PFSK-1 (cell line): ENCODE measurements around the gene SLC4A3.
A peak's percentile ranks its signal among the peaks of the same experiment; 100 is the strongest.

Source experiments
- FOXP2 ChIP-seq: optimal IDR thresholded peaks from 2 replicates; pipeline ENCODE3; 2011; ENCODE audit warnings: borderline replicate concordance, control low read depth, inconsistent platforms; ENCODE audit not compliant: insufficient read depth; ENCODE audit errors: extremely low read length, extremely low read depth
- POLR2AphosphoS5 ChIP-seq: IDR thresholded peaks from 2 replicates; pipeline ENCODE4 v1.6.1; 2012; ENCODE audit warnings: low read depth, mild to moderate bottlenecking, control low read depth, low read length, moderate library complexity
- REST ChIP-seq, 2 experiments: IDR thresholded peaks; 2 replicates each; pipeline versions ENCODE4 v1.6.1 to v1.8.0; 2011 to 2012; ENCODE audit warnings: low read depth in 2 of 2, low read length in 2 of 2, control low read depth in 1 of 2, inconsistent platforms in 1 of 2, mild to moderate bottlenecking in 1 of 2, moderate library complexity in 1 of 2; ENCODE audit not compliant: insufficient read depth in 1 of 2
- SIN3A ChIP-seq: IDR thresholded peaks from 2 replicates; pipeline ENCODE4 v1.6.1; 2012; ENCODE audit warnings: mild to moderate bottlenecking, low read length, moderate library complexity, borderline replicate concordance; ENCODE audit not compliant: insufficient read depth
- TAF1 ChIP-seq: IDR thresholded peaks from 2 replicates; pipeline ENCODE4 v1.6.1; 2012; ENCODE audit warnings: low read length, control low read depth, borderline replicate concordance; ENCODE audit not compliant: insufficient read depth

The SLC4A3 gene

GRCh38 chr2:219642069-219642454 lies 14.6 kb downstream of the SLC4A3 start:
- TF ChIP-seq POLR2AphosphoS5 (no peak), FOXP2 (no peak), TAF1 (no peak), REST (IDR thresholded peaks at IDR 0.05; ENCODE audit: insufficient read depth in 1 of 2, low read depth in 2 of 2, low read length in 2 of 2) (no peak), SIN3A (no peak)

DNA sequence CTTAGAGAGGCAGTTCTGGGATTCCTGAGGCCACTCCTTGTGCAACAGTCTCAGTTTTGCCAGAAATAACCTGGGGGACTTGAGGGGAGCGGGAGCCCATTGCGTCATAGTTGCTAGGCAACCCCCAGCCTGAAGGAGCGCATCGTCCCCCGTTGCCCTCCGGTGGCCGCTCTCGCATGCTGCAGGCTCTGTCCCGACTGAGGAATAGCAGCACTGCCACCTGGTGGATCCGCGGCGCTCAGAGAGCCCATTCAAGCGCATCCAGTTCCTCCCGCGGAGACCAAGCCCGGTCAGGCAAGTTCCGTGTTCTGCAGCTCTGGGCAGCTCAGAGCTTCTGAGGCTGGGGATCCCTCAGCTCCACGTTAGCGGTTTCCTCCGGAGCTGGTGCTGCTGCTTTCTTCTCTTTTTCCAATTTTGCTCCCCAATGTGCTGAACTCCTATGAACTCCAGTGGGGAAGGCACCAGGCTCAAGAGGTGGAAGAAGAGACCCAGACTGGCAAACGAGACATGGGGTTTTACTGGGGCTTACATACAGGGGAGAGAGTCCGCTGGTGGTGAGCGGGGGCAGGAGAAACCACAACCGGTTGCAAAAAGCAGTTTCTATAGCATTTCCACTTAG lies 15.1 kb downstream of the SLC4A3 start:
- TF ChIP-seq SIN3A (no peak), FOXP2 (peak; percentile 89), REST (IDR thresholded peaks at IDR 0.05; ENCODE audit: insufficient read depth in 1 of 2, low read depth in 2 of 2, low read length in 2 of 2) (peak in 1 of 2 experiments; percentile 35; a peak in 1 of 4 replicates)

- TF ChIP-seq TAF1 (no peak), SIN3A (no peak), POLR2AphosphoS5 (no peak), FOXP2 (no peak), REST (IDR thresholded peaks at IDR 0.05; ENCODE audit: insufficient read depth in 1 of 2, low read depth in 2 of 2, low read length in 2 of 2) (no peak)
These were observed 15.6 kb downstream of the SLC4A3 start for GRCh38 chr2:219643084-219643473.

DNA sequence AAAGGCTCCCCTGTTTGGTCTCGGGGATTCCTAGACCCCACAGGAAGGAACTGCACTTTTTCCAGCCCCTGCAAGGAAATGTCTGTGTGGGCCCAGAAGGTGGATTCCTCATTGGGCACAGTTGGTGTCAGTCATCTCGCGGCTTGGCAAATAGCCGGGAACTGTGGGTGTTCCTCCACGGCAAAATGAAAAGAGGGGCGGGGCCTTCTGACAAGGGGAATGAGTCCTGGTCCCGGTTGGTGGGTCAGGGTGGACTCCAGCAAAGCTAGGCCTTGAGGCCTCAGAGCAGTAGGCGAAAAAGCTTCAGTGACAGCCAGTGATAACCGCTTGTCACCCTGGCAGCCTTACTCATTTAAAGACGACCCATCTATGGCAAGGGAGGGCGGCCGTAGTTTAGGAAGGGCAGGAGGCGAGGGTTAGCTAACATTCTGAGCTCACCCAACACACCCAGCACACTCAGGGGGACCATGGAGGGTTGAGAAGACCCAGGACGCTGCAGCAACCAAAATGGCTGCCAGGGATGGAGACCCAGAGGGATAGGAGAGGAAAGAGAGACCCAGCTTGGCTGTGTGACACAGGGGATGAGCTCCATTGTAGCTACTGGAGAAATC lies 16.5 kb downstream of the SLC4A3 start:
- TF ChIP-seq REST (IDR thresholded peaks at IDR 0.05; ENCODE audit: insufficient read depth in 1 of 2, low read depth in 2 of 2, low read length in 2 of 2) (no peak), TAF1 (no peak)
